ENCODE data around the gene LRMDA. TPM values are rescaled to one million over a fixed set of nuclear protein-coding genes. Genes with fewer than 3 reads are reported as not detected.

Gene LRMDA
- total RNA-seq, 4 donors from 2014 or later, result 12.0 to 15.9 (median 13.9) TPM

DNA sequence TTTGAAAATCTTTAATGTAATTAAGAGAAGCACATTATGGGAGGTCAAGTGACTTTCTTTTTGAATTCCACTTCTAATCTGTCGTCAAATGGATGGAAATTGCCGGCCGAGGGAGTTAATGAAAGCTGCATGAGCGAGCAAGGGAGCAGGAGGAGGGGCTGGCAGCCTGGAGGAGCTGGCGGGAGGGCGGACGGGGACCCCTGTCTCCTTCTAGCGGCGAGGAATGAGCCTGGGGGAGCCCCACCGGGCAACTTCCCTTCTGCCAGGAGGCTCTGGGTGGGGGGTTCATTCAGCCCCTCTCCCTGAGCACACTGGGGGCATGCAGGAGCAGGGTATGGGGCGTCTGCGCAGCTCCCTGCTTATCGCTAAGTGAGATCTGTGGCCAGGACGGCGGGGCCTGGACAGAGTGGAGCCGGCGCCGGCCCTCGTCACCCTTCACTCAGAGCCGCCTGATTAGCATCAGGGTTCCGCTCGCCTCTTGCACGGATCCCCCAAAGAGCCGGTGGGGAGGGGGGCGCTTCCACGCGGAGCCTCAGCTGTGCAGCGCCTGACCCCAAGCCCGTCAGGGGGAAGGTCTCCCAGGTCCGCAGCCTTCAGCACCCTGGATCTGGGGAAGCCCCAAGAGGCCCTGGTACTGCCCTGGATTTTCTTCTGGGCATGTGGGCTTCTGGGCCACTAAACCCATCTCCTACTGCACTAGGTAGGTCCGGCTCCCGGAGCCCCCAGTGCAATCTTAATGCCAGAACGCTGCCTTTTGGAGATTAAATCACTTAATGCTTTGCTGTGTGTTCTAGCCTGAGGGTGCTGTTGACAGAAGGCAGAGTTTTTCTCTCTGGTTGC is 680.8 kb downstream of the LRMDA start:
- TF ChIP-seq, protein P1, sequence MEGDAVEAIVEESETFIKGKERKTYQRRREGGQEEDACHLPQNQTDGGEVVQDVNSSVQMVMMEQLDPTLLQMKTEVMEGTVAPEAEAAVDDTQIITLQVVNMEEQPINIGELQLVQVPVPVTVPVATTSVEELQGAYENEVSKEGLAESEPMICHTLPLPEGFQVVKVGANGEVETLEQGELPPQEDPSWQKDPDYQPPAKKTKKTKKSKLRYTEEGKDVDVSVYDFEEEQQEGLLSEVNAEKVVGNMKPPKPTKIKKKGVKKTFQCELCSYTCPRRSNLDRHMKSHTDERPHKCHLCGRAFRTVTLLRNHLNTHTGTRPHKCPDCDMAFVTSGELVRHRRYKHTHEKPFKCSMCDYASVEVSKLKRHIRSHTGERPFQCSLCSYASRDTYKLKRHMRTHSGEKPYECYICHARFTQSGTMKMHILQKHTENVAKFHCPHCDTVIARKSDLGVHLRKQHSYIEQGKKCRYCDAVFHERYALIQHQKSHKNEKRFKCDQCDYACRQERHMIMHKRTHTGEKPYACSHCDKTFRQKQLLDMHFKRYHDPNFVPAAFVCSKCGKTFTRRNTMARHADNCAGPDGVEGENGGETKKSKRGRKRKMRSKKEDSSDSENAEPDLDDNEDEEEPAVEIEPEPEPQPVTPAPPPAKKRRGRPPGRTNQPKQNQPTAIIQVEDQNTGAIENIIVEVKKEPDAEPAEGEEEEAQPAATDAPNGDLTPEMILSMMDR (IDR thresholded peaks at IDR 0.05), result no peak
- DNase-seq (ENCODE audit: low spot score) (no peak), ATAC-seq (ENCODE audit: low FRiP score) (no peak)

DNA sequence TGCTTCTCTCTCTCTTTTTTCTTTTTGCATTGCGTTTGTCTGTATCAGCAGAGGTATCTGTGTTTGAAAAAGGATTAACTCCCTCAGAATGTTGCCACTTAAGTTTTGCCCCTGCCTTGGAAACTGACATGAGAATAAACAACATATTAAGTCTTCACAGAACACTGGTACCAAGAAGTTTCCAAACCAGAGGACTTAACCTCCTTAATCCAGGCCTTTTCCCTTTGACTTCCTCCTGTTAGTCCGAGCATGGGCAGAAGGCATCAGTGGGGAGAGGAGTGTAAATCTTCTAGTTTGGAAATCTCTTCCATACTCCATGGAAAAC is 681.4 kb downstream of the LRMDA start:
- TF ChIP-seq, protein P1 (IDR thresholded peaks at IDR 0.05), result no peak
- ATAC-seq (ENCODE audit: low FRiP score) (no peak), DNase-seq (ENCODE audit: low spot score) (no peak)

DNA sequence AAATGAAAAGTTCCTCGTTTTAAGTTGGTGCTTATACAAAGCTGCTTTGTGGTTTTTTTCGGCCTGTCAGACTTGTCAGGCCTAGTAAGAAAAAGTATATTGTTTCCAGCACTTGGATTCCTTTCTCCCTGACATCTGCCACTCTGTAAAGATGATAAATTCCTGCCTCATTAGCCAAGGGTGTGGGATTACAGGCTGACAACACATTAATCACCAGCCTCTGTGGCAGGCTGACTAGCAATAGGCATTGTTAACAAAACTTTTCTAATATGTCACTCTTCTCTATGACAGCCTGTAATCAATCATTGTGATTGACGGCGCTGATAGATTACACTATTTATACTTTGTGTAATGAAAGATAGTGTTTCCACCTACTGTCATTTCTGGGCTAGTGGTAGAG is 682.5 kb downstream of the LRMDA start:
- no peak for ATAC-seq (ENCODE audit: low FRiP score)
- TF ChIP-seq, protein P1 (IDR thresholded peaks at IDR 0.05), result no peak

DNA sequence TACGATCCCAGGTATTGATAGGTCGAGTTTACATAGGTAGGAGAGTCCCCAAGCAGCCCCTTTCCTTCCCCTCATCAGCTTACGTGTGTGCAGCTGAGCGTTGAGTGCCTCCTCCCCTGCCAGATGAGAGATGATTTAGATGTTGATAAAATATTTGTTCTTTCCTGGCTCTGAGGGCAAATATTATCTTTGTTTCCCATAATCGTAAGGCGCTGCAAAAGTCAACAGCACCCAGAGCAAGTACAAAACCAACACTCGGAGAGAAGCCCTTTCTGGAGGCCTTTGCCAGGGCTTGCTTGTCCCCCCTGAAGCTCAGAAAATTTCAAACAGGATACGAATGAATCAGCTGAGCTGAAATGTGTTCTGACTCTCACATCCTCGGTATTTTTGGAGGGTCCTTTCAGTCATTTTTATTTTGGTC is 683.2 kb downstream of the LRMDA start:
- TF ChIP-seq, protein P1 (IDR thresholded peaks at IDR 0.05), result no peak
- no peak for DNase-seq (ENCODE audit: low spot score)
- no peak for ATAC-seq (ENCODE audit: low FRiP score)

More for the DNA sequence above, 682.5 kb downstream of the LRMDA start:
- DNase-seq (ENCODE audit: low spot score), result no peak

DNA sequence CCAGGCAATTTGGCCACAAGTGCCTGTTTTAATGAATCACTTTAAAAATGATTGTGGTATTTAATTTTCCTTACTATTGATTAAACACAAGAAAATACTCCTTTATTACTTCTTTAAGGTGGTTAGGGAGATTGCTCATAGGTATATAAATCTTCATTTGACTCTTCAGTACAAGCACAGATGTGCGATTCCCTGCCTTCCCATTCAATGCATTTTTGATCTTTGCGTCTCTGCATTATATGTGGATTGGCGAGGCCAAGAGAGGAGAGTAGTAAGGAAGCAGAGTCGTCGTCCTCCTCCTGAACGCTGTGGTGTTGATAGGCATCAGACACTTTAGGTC is 683.7 kb downstream of the LRMDA start:
- no peak for DNase-seq (ENCODE audit: low spot score)

DNA sequence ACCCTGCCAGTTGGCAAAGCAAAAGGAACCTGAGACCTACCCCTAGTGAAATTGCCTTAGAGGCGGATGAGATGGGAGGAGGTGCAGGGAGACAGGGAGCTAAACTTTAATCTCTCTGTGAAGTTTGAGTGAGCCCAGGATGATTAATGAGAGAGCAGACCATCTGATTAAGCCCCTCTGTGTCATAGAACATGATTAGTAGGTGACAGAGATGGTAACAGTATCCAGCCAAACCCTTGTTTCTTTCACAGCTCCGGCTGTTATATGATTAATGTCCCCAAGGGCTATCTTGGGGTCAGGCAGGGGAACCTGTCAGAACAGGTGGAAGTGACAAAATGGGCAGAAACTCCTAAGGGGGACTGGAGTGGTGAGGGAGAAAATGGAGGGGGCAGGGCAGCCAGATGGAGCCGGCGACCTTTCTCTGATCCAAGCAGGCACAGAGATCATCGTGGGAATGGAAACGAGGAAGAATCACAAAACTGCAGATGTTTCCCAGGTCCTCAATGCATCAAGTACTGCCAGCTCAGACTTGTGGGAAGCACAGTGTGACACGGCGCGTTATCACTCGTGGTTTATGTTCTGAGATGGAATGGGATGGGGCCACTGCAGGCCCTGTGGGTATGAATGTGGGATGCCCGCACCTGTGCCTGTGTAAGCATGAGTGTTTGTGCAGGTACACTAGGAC is 684.2 kb downstream of the LRMDA start:
- TF ChIP-seq, protein P1 (IDR thresholded peaks at IDR 0.05), result no peak
- no peak for ATAC-seq (ENCODE audit: low FRiP score)
- DNase-seq (ENCODE audit: low spot score), result no peak

More for the DNA sequence above, 683.7 kb downstream of the LRMDA start:
- TF ChIP-seq, protein P1 (IDR thresholded peaks at IDR 0.05), result no peak
- no peak for ATAC-seq (ENCODE audit: low FRiP score)

DNA sequence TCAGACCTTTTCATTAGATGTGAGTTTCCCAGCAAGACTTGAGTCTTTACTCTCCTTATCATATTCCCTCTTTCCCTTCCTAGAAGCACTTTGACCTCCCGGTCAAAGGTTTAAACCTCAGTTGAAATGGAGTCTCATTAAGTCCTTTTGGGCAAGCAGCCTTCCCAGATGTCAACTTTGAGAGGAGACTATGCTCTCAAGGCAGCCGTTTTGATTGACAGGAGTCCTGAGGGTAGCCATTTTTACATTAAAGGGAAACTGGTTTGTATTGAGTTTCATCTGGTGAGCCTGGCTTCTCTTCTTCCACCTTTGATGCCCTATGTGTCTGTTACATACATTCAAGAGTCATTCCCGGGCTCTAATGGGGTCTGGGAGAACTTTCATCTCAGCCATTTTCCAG is 685.1 kb downstream of the LRMDA start:
- no peak for DNase-seq (ENCODE audit: low spot score)

More for the DNA sequence above, 685.1 kb downstream of the LRMDA start:
- TF ChIP-seq, protein P1 (IDR thresholded peaks at IDR 0.05), result no peak
- no peak for ATAC-seq (ENCODE audit: low FRiP score)

All from omental fat pad (tissue), 4 donors.